ENCODE measurements around the gene TNP2.
"Not testable (repeated sequence)": the region's sequence is repeated elsewhere in the genome, so short reads cannot be mapped to it uniquely, and the experiment has no call there.

Gene TNP2

GRCh38 chr16:11220507-11220906 is 48.6 kb downstream of the TNP2 start:
- DNase-seq (ENCODE audit: low read depth in 2 of 2): not testable (repeated sequence)

GRCh38 chr16:11219178-11219577 is 49.9 kb downstream of the TNP2 start:
- no peak for DNase-seq (ENCODE audit: low read depth in 2 of 2)

- DNase-seq (ENCODE audit: low read depth in 2 of 2): no peak
Observed at GRCh38 chr16:11218604-11218962, 50.5 kb downstream of the TNP2 start.
